AG10803 (cell line): ENCODE results near the gene GPT2.

Experiments used
- DNase-seq: peaks from one replicate; pipeline ENCODE4 v3.0.0; 2010; ENCODE audit warnings: low read depth
- H3K4me3 ChIP-seq: 2 replicates; pipeline ENCODE4 v1.5.1; 2011; ENCODE audit warnings: mild to moderate bottlenecking, low read length, control low read depth
- TF ChIP-seq, protein P1 (sequence below): conservative IDR thresholded peaks from 2 replicates; pipeline ENCODE4 v1.5.1; 2011; ENCODE audit warnings: mild to moderate bottlenecking, low read length, control low read depth, inconsistent platforms

The GPT2 gene

DNA sequence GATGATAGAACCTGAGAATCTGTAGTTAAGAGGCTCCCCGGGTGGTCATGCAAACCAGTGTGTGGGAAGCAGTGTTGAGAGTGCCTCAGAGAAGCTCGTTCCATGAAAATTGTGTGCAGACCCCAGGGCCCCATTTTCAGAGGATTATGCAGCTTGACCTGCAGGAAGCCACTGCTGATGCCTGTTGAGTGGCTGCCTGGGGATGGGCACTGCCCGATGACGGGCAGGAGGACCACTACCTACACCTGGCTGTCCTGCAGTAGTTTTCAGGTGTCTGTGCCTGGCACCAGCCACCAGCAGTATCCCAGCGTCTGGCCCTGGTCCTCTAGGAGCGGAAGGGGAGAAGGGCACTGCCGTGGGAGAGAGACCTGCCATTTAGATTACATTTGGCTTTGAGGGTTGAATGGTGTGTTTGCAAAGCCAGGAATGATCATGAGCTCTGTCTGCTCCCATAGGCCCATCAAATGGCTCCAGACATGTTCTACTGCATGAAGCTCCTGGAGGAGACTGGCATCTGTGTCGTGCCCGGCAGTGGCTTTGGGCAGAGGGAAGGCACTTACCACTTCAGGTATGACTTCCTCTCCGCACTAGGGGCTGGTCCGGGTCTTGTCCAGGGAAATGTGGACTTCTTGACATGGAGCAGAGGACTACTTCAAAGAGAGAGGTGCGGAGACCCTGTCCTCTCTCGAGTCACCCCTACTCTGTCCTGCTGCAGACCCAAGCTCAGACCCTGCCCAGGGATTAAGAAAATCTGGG, 42.5 kb downstream of the GPT2 start:
- no peak for DNase-seq
- TF ChIP-seq, protein P1, sequence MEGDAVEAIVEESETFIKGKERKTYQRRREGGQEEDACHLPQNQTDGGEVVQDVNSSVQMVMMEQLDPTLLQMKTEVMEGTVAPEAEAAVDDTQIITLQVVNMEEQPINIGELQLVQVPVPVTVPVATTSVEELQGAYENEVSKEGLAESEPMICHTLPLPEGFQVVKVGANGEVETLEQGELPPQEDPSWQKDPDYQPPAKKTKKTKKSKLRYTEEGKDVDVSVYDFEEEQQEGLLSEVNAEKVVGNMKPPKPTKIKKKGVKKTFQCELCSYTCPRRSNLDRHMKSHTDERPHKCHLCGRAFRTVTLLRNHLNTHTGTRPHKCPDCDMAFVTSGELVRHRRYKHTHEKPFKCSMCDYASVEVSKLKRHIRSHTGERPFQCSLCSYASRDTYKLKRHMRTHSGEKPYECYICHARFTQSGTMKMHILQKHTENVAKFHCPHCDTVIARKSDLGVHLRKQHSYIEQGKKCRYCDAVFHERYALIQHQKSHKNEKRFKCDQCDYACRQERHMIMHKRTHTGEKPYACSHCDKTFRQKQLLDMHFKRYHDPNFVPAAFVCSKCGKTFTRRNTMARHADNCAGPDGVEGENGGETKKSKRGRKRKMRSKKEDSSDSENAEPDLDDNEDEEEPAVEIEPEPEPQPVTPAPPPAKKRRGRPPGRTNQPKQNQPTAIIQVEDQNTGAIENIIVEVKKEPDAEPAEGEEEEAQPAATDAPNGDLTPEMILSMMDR: no peak
- no peak overlapping the region for H3K4me3 ChIP-seq

DNA sequence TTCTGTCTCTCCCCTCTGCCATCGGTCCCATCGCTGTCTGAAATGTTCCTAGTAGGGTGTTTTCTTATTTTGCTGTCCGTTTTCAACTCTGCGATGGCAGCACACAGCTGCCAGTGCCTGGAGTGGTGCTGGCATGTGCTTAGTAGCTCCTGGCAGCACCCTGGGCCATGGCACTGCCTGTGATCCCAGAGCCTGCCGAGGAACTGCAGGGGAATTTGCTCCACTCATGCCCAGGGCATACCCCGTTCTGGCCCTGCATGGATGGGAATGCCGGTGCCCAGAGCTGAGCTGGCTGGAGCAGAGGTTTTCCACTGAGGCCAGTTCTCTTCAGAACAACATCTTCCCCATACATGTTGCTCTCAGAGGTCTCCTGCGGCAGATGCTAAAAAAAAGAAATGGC, 43.1 kb downstream of the GPT2 start:
- no peak for DNase-seq
- TF ChIP-seq, protein P1: no peak
- H3K4me3 ChIP-seq: no peak overlapping the region

DNA sequence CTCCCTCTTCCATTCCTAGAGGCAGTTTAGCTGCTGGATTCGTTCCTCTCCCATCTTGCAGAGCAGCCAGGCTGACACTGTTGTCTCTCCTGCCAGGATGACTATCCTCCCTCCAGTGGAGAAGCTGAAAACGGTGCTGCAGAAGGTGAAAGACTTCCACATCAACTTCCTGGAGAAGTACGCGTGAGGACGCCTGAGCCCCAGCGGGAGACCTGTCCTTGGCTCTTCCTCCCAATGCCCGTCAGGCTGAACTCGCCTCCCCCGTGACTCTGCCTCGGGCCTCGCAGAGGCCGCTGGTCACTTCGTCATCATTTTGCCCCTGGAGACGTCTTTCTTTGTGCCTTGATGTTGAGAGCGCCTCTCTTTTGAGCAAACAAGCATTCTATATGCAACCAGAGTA, 44.6 kb downstream of the GPT2 start:
- DNase-seq: no peak
- TF ChIP-seq, protein P1: no peak
- H3K4me3 ChIP-seq: no peak overlapping the region

DNA sequence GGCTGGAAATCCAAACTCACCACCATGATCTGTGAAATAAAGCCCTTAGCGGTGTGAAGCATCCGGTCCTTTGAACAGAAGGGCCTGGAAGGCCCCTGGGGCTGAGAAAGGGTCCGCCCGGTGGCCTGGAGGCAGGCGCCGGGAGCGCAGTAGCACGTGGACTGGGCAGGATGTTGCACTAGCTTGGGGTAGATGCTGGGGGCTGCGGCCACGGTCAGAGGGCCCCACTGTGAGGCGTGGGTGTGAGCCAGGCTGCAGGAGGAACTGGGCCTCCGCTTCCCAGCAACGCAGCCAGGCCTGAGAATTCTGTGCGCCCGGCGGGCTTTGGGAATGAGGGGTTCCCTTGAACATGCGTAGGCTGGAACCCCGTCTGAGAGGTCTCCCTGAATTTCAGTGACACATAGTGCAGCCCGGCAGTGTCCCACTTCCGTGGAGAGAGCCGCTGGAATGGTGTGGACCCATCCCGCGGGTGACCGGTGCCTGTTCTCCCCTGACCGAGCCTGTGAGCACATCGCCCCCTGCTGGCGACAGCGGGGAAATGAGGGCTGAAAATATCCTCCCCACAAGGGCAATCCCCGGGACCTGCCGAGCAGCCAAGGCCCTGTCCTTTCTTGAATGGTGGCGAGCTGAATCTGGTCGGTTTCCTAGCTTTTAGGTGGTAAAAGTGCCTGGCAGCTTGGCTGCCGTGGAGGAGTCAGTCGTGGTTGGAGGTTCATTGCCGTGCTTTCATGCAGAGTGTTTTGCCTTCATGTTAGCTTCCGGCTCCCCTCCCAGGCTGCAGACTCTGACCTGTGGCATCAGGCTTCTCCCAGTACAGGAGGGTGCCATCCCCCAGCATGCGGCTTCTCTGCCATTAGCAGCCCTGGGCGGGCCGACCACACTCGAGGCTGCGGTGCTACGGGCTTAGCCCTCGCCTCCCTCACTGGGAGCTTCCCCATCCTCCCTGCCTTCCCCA, 45.5 kb downstream of the GPT2 start:
- no peak overlapping the region for H3K4me3 ChIP-seq
- DNase-seq: peak; percentile 38
- TF ChIP-seq, protein P1: peak; percentile 83

DNA sequence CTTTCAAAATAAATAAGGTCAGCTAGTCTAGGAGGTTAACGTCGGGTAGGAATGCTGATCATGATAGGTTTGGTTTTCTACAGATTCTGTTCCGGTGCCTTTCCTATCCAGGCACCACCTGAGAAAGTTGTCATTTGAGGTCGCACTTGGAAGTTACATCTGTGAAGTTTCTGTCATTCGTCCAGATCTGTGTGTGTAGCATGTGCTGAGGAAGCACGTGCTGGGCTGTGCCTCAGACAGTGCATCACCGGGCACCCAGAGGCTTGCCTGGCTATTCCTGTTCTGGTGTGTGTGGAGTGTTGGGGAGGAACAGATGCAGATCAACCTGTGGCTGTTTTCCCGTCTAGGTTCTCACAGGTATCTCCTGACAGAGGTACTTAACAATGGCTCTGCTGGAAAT, 46.7 kb downstream of the GPT2 start:
- no peak overlapping the region for H3K4me3 ChIP-seq
- TF ChIP-seq, protein P1: no peak
- no peak for DNase-seq

DNA sequence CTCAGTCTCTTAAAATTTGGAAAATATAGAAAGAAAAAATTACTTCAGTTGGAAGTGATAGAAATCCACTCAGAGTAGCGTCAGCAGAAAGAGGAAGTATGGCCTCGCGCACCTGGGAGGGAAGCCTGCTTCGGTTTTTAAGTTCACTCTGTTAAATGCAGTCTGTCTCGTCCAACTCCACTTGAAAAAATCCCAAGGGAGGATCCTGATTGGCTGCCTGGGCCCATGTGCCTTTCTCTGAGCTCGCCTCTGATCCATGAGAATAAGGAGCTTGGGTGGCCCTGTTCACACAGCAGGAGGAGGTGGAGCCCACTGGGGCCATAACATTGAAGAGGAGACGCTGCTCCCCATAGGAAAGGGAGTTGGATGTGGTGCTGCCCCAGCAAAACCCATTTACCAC, 48.6 kb downstream of the GPT2 start:
- TF ChIP-seq, protein P1: no peak
- DNase-seq: no peak
- no peak overlapping the region for H3K4me3 ChIP-seq
